ENCODE data around the gene DLX2.

DNA sequence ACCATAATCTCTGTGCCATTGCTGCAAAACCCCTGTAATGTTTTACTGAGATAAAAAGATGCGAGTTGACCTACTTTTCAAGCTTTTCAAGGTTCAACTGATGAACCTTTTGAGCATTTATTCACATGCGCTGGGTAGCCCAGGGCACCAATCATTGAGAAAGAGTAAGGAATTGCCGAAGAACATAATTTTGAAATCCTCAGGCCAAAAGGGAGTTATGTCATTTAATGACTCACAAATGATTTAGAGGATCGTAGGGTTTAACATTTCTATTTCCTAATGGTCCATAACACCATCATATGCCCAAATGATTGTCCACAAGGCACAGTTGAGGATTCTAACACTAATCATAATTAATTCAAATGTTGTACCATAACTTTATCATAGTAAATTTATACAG, 37.6 kb downstream of the DLX2 start:
- TF ChIP-seq POLR2AphosphoS5 (IDR thresholded peaks at IDR 0.05) (no peak), POLR2A (IDR thresholded peaks at IDR 0.05) (no peak)

All from gastroesophageal sphincter (tissue), 2 donors.